ENCODE measurements around the gene TBC1D10A.

The TBC1D10A gene

DNA sequence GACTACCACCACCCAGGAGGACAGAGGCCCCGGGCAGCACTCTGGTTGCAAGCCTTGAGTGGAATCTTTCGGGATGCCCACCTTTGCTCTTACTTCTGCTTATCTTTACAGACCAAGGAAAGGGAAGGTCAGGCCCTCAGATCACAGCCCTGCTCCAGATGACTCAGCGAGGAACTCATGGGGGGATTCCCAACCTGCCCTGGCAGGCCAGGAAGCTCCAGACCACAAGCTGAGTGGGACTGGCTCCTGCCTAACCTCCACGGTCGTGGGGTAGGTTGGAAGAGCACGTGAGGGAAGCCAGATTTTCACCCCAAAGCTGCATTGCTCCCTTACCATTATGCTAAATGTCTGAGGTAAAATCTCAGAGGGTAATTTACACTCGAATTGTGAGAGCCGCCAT is 11.8 kb downstream of the TBC1D10A start:
- H3F3A ChIP-seq (ENCODE audit: low read depth): no peaks in the 10 kb centered on the region
- H3K9me3 ChIP-seq (ENCODE audit: insufficient read depth, low read depth, low read length): no peaks in the 10 kb centered on the region
- no peak overlapping the region for H2AFZ ChIP-seq (ENCODE audit: low read length)
- H3K36me3 ChIP-seq (ENCODE audit: insufficient read depth, low read length): no peaks in the 10 kb centered on the region; the same call in 1 of the 2 replicates
- peak overlapping the region; percentile 20 for H3K9ac ChIP-seq (ENCODE audit: low read depth, low read length, poor library complexity, severe bottlenecking)
- no peaks in the 10 kb centered on the region for H3K27me3 ChIP-seq (ENCODE audit: insufficient read depth, low read length, poor library complexity, severe bottlenecking)
- no peaks in the 10 kb centered on the region for H3K9me2 ChIP-seq (replicated peaks; ENCODE audit: low read depth, low read length)
- H4K20me1 ChIP-seq (ENCODE audit: insufficient read depth, low read length, poor library complexity, severe bottlenecking): peaks cover 3% of the 10 kb centered on the region
- peaks cover 80% of the 10 kb centered on the region for H3K4me1 ChIP-seq (ENCODE audit: insufficient read depth, low read length, poor library complexity, severe bottlenecking)
- peak overlapping the region; percentile 66 for H3K4me2 ChIP-seq (ENCODE audit: low read depth, low read length, poor library complexity, severe bottlenecking)
- peaks cover 98% of the 10 kb centered on the region for H3K79me2 ChIP-seq (ENCODE audit: insufficient read depth, low read length)
- H3K4me3 ChIP-seq (ENCODE audit: low read length, poor library complexity, severe bottlenecking): no peak overlapping the region
- TF ChIP-seq, protein P1, sequence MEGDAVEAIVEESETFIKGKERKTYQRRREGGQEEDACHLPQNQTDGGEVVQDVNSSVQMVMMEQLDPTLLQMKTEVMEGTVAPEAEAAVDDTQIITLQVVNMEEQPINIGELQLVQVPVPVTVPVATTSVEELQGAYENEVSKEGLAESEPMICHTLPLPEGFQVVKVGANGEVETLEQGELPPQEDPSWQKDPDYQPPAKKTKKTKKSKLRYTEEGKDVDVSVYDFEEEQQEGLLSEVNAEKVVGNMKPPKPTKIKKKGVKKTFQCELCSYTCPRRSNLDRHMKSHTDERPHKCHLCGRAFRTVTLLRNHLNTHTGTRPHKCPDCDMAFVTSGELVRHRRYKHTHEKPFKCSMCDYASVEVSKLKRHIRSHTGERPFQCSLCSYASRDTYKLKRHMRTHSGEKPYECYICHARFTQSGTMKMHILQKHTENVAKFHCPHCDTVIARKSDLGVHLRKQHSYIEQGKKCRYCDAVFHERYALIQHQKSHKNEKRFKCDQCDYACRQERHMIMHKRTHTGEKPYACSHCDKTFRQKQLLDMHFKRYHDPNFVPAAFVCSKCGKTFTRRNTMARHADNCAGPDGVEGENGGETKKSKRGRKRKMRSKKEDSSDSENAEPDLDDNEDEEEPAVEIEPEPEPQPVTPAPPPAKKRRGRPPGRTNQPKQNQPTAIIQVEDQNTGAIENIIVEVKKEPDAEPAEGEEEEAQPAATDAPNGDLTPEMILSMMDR (conservative IDR thresholded peaks at IDR 0.05; ENCODE audit: low read length): no peak
- TF ChIP-seq EZH2phosphoT487 (IDR thresholded peaks at IDR 0.05; ENCODE audit: borderline replicate concordance): no peak

DNA sequence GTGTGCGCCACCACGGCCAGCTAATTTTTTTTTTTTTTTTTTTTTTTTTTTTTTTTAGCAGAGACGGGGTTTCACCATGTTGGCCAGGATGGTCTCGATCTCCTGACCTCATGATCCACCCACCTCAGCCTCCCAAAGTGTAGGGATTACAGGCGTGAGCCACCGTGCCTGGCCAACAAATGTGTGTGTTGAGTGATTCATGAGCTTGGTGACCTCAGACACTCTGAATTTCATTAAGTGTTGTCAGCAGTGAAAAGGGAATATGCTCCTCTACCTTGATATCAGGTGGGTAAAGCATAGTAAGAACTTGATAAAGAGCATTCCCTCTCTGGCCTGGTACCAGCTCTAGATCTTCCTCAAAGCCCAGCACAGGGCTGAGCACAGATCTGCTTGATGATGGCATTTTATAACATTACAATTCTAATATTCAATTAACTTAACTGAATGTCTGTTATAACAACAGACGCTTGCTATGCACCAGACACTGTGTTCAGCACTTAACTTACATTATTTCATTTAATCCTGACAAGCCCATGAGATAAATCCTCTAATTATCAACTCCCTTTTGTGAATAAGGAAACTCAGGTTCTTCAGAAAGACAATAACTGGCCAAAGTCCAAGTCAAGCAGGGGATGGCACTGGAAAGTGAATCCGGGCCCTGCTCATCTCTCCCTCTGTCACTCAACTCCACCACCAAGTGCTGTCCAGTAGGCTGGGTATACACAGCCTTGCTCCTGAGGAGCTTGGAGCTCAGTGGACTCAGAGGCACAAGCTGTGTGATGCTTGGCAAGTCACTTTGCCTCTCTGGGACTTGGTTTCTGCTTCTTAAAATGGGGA is 13.0 kb downstream of the TBC1D10A start:
- H3K4me3 ChIP-seq (ENCODE audit: low read length, poor library complexity, severe bottlenecking): no peak overlapping the region
- H3K36me3 ChIP-seq (ENCODE audit: insufficient read depth, low read length): no peaks in the 10 kb centered on the region; the same call in 1 of the 2 replicates
- H3F3A ChIP-seq (ENCODE audit: low read depth): no peaks in the 10 kb centered on the region
- H3K79me2 ChIP-seq (ENCODE audit: insufficient read depth, low read length): peaks cover 98% of the 10 kb centered on the region
- no peaks in the 10 kb centered on the region for H3K27me3 ChIP-seq (ENCODE audit: insufficient read depth, low read length, poor library complexity, severe bottlenecking)
- TF ChIP-seq EZH2phosphoT487 (IDR thresholded peaks at IDR 0.05; ENCODE audit: borderline replicate concordance): no peak
- TF ChIP-seq, protein P1 (conservative IDR thresholded peaks at IDR 0.05; ENCODE audit: low read length): no peak
- H3K9me3 ChIP-seq (ENCODE audit: insufficient read depth, low read depth, low read length): no peaks in the 10 kb centered on the region
- H2AFZ ChIP-seq (ENCODE audit: low read length): no peak overlapping the region
- H3K4me2 ChIP-seq (ENCODE audit: low read depth, low read length, poor library complexity, severe bottlenecking): no peak overlapping the region
- peaks cover 80% of the 10 kb centered on the region for H3K4me1 ChIP-seq (ENCODE audit: insufficient read depth, low read length, poor library complexity, severe bottlenecking)
- no peak overlapping the region for H3K9ac ChIP-seq (ENCODE audit: low read depth, low read length, poor library complexity, severe bottlenecking)
- H3K9me2 ChIP-seq (replicated peaks; ENCODE audit: low read depth, low read length): no peaks in the 10 kb centered on the region
- H4K20me1 ChIP-seq (ENCODE audit: insufficient read depth, low read length, poor library complexity, severe bottlenecking): peaks cover 3% of the 10 kb centered on the region

GRCh38 chr22:30312053-30312452 is 14.7 kb downstream of the TBC1D10A start:
- peak overlapping the region; percentile 55 for H3K4me2 ChIP-seq (ENCODE audit: low read depth, low read length, poor library complexity, severe bottlenecking)
- H4K20me1 ChIP-seq (ENCODE audit: insufficient read depth, low read length, poor library complexity, severe bottlenecking): peaks cover 3% of the 10 kb centered on the region

More at GRCh38 chr22:30312053-30312452, 14.7 kb downstream of the TBC1D10A start:
- no peak overlapping the region for H2AFZ ChIP-seq (ENCODE audit: low read length)
- H3K79me2 ChIP-seq (ENCODE audit: insufficient read depth, low read length): peaks cover 97% of the 10 kb centered on the region
- peaks cover 85% of the 10 kb centered on the region for H3K4me1 ChIP-seq (ENCODE audit: insufficient read depth, low read length, poor library complexity, severe bottlenecking)
- 0 out of 2 replicates have a peak, but pooled peaks cover 6% of the 10 kb centered on the region for H3F3A ChIP-seq (ENCODE audit: low read depth)
- H3K9ac ChIP-seq (ENCODE audit: low read depth, low read length, poor library complexity, severe bottlenecking): peak overlapping the region; percentile 95
- no peaks in the 10 kb centered on the region for H3K9me2 ChIP-seq (replicated peaks; ENCODE audit: low read depth, low read length)
- H3K36me3 ChIP-seq (ENCODE audit: insufficient read depth, low read length): no peaks in the 10 kb centered on the region; the same call in 1 of the 2 replicates
- no peaks in the 10 kb centered on the region for H3K9me3 ChIP-seq (ENCODE audit: insufficient read depth, low read depth, low read length)
- TF ChIP-seq, protein P1 (conservative IDR thresholded peaks at IDR 0.05; ENCODE audit: low read length): no peak
- TF ChIP-seq EZH2phosphoT487 (IDR thresholded peaks at IDR 0.05; ENCODE audit: borderline replicate concordance): no peak
- H3K4me3 ChIP-seq (ENCODE audit: low read length, poor library complexity, severe bottlenecking): no peak overlapping the region
- no peaks in the 10 kb centered on the region for H3K27me3 ChIP-seq (ENCODE audit: insufficient read depth, low read length, poor library complexity, severe bottlenecking)
